Vagina (tissue), 2 donors: ENCODE results near the gene BSND. TPM values are rescaled to one million over a fixed set of nuclear protein-coding genes. Genes with fewer than 3 reads are reported as not detected.

ENCODE experiments used
- DNase-seq, 2 donors: peaks; one replicate each; pipeline ENCODE4 v3.0.0-alpha.2; 2017; ENCODE audit errors: extremely low spot score in 2 of 2
- H3K27ac ChIP-seq: fragments of 200-600 bp; sonication (generic); one replicate; pipeline ENCODE4 v1.5.1; 2019
- H3K27me3 ChIP-seq: fragments of 200-600 bp; sonication (generic); one replicate; pipeline ENCODE4 v1.5.1; 2019
- H3K36me3 ChIP-seq, 2 donors: fragments of 200-600 bp; sonication (generic); one replicate each; pipeline ENCODE4 v1.5.1; 2017 to 2019
- H3K4me1 ChIP-seq: fragments of 200-600 bp; sonication (generic); one replicate; pipeline ENCODE4 v1.5.1; 2019
- H3K4me3 ChIP-seq, 2 donors: fragments of 200-600 bp; sonication (generic); 1 replicate in 1 of 2; 2 replicates in 1 of 2; pipeline ENCODE4 v1.5.1; 2016 to 2019
- H3K9me3 ChIP-seq: fragments of 200-600 bp; sonication (generic); one replicate; pipeline ENCODE4 v1.5.1; 2019
- POLR2A ChIP-seq, 2 donors: fragments of 450-650 bp; IDR thresholded peaks; one replicate each; pipeline ENCODE4 v1.6.1; 2017; ENCODE audit warnings: antibody characterized with exemption in 2 of 2, mild to moderate bottlenecking in 2 of 2, moderate library complexity in 2 of 2
- POLR2AphosphoS5 ChIP-seq, 2 donors: sonication (generic); formaldehyde crosslinking; IDR thresholded peaks; one replicate each; pipeline ENCODE4 v1.9.0; 2017; ENCODE audit warnings: antibody characterized with exemption in 2 of 2, mild to moderate bottlenecking in 2 of 2, low read depth in 1 of 2; ENCODE audit not compliant: insufficient read depth in 1 of 2
- intact Hi-C: fragments of 100-400 bp; cut with DNase I; formaldehyde crosslinking; loops from one replicate; pipeline ENCODE4 v1.15.1; 2023
- total RNA-seq: library from RNA; depleted of rRNA; stranded (reverse); fragments of >200 nt; gene quantifications from one replicate; pipeline ENCODE4 v1.2.3, GENCODE V29; 2016
- TF ChIP-seq, protein P1 (sequence below), 3 experiments: fragments of 450-650 bp in 2 of 3; fragments of 200-600 bp in 1 of 3; sonication (generic) in 1 of 3; IDR thresholded peaks; one replicate each; pipeline ENCODE4 v1.5.1; 2017 to 2019; ENCODE audit warnings: antibody characterized with exemption in 3 of 3, mild to moderate bottlenecking in 2 of 3, moderate library complexity in 2 of 3

The BSND gene
- not detected for total RNA-seq

DNA sequence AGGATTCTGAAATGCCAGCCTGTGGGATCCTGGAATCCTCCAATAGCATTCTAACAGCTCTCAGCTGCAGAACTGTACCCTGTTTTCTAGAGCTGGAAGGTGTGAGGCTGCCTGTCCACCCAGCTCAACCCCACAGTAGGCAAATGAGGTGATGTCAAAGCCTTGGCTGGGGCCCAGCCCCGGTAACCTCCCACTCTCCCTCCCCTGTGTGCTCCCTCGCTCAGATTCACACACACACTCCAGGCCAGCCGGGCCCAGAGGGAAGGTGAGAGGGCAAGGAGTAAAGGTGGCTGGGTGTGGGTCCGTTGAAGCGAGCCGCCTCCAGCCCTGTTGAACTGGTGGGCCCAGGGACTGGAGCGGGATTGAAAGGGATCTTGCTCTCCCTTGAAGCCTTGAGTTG lies at the start of gene BSND:
BSND (plus strand) TSS at position 257 of the 400 bp plus-strand sequence. CDS start 254 bp downstream, outside the sequence.
- Histone ChIP-seq H3K36me3 (no peaks in the 10 kb centered on the region), H3K27ac (no peak within 1 kb of the TSS), H3K4me1 (peaks cover 8% of the 10 kb centered on the region), H3K4me3 (no peak within 1 kb of the TSS), H3K9me3 (no peaks in the 10 kb centered on the region), H3K27me3 (no peaks in the 10 kb centered on the region)
- no peak for DNase-seq
- no peak for TF ChIP-seq POLR2AphosphoS5 (IDR thresholded peaks at IDR 0.05; ENCODE audit: insufficient read depth in 1 of 2, low read depth in 1 of 2)
- intact Hi-C loops, result loop anchor here (5.0 kb wide), 1 partner anchor 46 kb away; no protein-coding TSS in a partner anchor

DNA sequence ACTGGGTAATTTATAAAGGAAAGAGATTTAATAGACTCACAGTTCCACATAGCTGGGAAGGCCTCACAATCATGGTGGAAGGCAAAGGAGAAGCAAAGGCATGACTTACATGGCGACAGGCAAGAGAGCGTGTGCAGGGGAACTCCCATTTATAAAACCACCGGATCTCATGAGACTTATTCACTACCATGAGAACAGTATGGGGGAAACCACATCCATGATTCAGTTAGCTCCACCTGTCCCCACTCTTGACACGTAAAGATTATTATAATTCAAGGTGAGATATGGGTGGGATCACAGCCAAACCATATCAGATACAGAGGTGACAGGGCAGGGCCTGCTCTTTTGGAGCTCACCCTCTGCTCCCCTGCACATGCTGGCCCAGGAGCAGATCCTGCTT lies 49.7 kb upstream of the BSND start:
- H3K9me3 ChIP-seq, result no peaks in the 10 kb centered on the region
- no peaks in the 10 kb centered on the region for H3K27me3 ChIP-seq
- no peak overlapping the region for H3K4me3 ChIP-seq
- peaks cover 11% of the 10 kb centered on the region for H3K4me1 ChIP-seq
- intact Hi-C loops, result no loop called here
- H3K27ac ChIP-seq, result no peak overlapping the region
- no peaks in the 10 kb centered on the region for H3K36me3 ChIP-seq
- no peak for TF ChIP-seq POLR2A (IDR thresholded peaks at IDR 0.05)
- TF ChIP-seq POLR2AphosphoS5 (IDR thresholded peaks at IDR 0.05; ENCODE audit: insufficient read depth in 1 of 2, low read depth in 1 of 2), result no peak
- TF ChIP-seq, protein P1, sequence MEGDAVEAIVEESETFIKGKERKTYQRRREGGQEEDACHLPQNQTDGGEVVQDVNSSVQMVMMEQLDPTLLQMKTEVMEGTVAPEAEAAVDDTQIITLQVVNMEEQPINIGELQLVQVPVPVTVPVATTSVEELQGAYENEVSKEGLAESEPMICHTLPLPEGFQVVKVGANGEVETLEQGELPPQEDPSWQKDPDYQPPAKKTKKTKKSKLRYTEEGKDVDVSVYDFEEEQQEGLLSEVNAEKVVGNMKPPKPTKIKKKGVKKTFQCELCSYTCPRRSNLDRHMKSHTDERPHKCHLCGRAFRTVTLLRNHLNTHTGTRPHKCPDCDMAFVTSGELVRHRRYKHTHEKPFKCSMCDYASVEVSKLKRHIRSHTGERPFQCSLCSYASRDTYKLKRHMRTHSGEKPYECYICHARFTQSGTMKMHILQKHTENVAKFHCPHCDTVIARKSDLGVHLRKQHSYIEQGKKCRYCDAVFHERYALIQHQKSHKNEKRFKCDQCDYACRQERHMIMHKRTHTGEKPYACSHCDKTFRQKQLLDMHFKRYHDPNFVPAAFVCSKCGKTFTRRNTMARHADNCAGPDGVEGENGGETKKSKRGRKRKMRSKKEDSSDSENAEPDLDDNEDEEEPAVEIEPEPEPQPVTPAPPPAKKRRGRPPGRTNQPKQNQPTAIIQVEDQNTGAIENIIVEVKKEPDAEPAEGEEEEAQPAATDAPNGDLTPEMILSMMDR (IDR thresholded peaks at IDR 0.05), result no peak
- DNase-seq, result no peak

DNA sequence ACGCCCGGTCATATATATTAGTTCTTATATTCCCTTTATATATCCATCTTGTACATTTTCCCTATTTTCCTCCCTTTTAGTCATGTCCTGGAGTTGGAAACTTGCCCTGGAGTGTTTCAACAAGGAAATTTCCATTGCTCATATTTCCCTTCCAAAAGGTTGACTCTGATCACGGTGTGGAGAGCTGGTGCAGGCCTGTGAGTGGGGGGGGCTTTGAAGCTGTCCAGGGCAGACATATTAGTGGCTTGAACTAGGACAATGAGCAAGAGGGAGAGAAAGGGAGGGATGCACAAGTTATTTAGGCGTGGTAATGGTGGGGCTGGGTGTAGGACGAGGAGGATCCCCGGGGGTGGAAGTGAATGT lies 48.7 kb upstream of the BSND start:
- no peak overlapping the region for H3K4me3 ChIP-seq
- no peak for DNase-seq
- no peaks in the 10 kb centered on the region for H3K9me3 ChIP-seq
- peak overlapping the region; percentile 56 for H3K27ac ChIP-seq
- no peaks in the 10 kb centered on the region for H3K27me3 ChIP-seq
- no peaks in the 10 kb centered on the region for H3K36me3 ChIP-seq
- TF ChIP-seq, protein P1 (IDR thresholded peaks at IDR 0.05), result no peak
- TF ChIP-seq POLR2A (IDR thresholded peaks at IDR 0.05) (no peak), POLR2AphosphoS5 (IDR thresholded peaks at IDR 0.05; ENCODE audit: insufficient read depth in 1 of 2, low read depth in 1 of 2) (no peak)
- intact Hi-C loops, result loop anchor here (5.0 kb wide), 1 partner anchor 47 kb away; the partner anchor contains the start of gene BSND
- H3K4me1 ChIP-seq, result peaks cover 11% of the 10 kb centered on the region

DNA sequence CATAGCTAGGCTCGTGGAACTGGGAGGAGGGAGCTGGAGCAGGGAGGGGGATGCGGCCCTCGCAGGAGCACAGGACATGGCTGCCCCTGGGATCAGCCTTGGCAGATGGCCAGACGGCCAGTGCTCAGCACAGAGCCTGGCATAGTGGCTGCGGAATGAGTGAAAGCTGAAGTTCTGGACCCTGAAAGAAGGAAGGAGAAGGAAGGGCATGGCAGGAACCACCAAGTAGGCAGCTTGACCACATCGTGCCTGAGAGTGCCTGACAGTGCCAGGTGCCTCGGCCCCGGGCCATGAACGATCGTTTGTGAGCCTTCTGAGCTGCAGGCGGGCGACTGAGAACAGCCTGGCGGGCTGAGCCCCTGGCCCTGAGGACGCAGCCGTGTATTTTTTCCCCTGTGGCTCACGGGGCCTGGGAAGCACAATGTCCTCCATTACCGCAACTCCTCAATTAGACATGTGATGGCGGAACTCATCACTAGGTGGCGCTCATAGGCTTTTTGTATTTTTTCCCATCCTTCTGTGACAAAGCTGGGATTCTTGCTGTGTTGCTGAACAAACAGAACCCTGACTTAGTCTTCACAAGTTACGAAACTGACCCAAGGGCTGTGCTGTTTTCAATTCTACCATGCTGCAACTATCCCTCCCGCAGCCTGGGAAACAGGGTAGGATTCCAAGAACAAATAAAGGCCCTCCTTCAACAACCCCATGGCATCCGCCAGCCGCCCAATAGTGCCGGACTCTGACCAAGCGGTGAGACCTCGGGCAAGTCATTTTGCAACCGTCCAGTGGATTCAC lies 48.2 kb upstream of the BSND start:
- Histone ChIP-seq H3K9me3 (no peaks in the 10 kb centered on the region), H3K36me3 (no peaks in the 10 kb centered on the region), H3K27me3 (no peaks in the 10 kb centered on the region), H3K4me1 (peaks cover 11% of the 10 kb centered on the region), H3K27ac (peak overlapping the region; percentile 56), H3K4me3 (peak overlapping the region in 1 of 2 donors; percentile 15)
- TF ChIP-seq POLR2A (IDR thresholded peaks at IDR 0.05), result no peak
- peak in 1 of 2 donors; percentile 58 for TF ChIP-seq POLR2AphosphoS5 (IDR thresholded peaks at IDR 0.05; ENCODE audit: insufficient read depth in 1 of 2, low read depth in 1 of 2)
- TF ChIP-seq, protein P1 (IDR thresholded peaks at IDR 0.05), result peak; percentile 63 to 75 (median 63)
- intact Hi-C loops, result loop anchor here (5.0 kb wide), 1 partner anchor 47 kb away; the partner anchor contains the start of gene BSND
- DNase-seq, result no peak

DNA sequence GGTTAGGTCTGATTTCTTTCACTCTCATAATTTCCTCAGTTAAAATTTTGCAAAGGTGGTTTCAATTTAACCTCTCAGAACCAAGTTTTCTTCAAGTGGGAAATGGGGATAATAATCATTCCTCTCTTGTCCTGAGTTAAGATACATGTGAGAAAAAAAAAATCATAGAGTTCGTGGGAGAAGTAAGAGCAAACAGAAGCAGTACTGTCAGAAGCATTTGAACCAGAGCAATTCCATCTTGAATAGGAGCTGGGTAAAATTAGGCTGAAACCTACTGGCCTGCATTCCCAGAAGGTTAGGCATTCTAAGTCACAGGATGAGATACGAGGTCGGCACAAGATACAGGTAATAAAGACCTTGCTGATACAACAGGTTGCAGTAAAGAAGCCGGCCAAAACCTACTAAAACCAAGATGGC lies 46.9 kb upstream of the BSND start:
- no peaks in the 10 kb centered on the region for H3K36me3 ChIP-seq
- H3K9me3 ChIP-seq, result no peaks in the 10 kb centered on the region
- no peaks in the 10 kb centered on the region for H3K27me3 ChIP-seq
- peaks cover 11% of the 10 kb centered on the region for H3K4me1 ChIP-seq
- DNase-seq, result no peak
- no peak overlapping the region for H3K4me3 ChIP-seq
- TF ChIP-seq, protein P1 (IDR thresholded peaks at IDR 0.05), result no peak
- TF ChIP-seq POLR2A (IDR thresholded peaks at IDR 0.05) (no peak), POLR2AphosphoS5 (IDR thresholded peaks at IDR 0.05; ENCODE audit: insufficient read depth in 1 of 2, low read depth in 1 of 2) (no peak)
- intact Hi-C loops, result loop anchor here (5.0 kb wide), 1 partner anchor 45 kb away; the partner anchor contains the start of gene BSND
- H3K27ac ChIP-seq, result no peak overlapping the region
